GM23338 (cell line): Measurements from ENCODE around the gene PRCD.

ENCODE experiments used
- EZH2 ChIP-seq: fragments of 200-600 bp; sonication (generic); IDR thresholded peaks from one replicate; pipeline ENCODE4 v1.8.0; 2017; ENCODE audit warnings: antibody characterized with exemption, mild to moderate bottlenecking, low read depth; ENCODE audit not compliant: unreplicated experiment
- EZH2phosphoT487 ChIP-seq: fragments of 200-600 bp; sonication (generic); IDR thresholded peaks from one replicate; pipeline ENCODE4 v1.8.1; 2018; ENCODE audit warnings: antibody characterized with exemption; ENCODE audit not compliant: unreplicated experiment
- JUNB ChIP-seq: IDR thresholded peaks from one replicate; pipeline ENCODE4 v1.6.1; 2016; ENCODE audit warnings: antibody characterized with exemption; ENCODE audit not compliant: unreplicated experiment
- POLR2AphosphoS5 ChIP-seq: IDR thresholded peaks from 2 replicates; pipeline ENCODE4 v1.6.1; 2016; ENCODE audit warnings: antibody characterized with exemption, low read depth
- TF ChIP-seq, protein P1 (sequence below), 2 experiments: fragments of 200-600 bp in 1 of 2; sonication (generic) in 1 of 2; conservative IDR thresholded peaks; 2 replicates each; pipeline versions ENCODE4 v1.5.1 to v1.6.1; 2016 to 2017; ENCODE audit warnings: antibody characterized with exemption in 2 of 2, low read depth in 2 of 2, mild to moderate bottlenecking in 2 of 2, moderate library complexity in 1 of 2
- TF ChIP-seq, protein P2 (sequence below): IDR thresholded peaks from one replicate; pipeline ENCODE4 v1.6.1; 2018; ENCODE audit warnings: antibody characterized with exemption; ENCODE audit not compliant: unreplicated experiment
- TF ChIP-seq, protein P3 (sequence below): IDR thresholded peaks from 2 replicates; pipeline ENCODE4 v1.6.1; 2016; ENCODE audit warnings: antibody characterized with exemption

DNA sequence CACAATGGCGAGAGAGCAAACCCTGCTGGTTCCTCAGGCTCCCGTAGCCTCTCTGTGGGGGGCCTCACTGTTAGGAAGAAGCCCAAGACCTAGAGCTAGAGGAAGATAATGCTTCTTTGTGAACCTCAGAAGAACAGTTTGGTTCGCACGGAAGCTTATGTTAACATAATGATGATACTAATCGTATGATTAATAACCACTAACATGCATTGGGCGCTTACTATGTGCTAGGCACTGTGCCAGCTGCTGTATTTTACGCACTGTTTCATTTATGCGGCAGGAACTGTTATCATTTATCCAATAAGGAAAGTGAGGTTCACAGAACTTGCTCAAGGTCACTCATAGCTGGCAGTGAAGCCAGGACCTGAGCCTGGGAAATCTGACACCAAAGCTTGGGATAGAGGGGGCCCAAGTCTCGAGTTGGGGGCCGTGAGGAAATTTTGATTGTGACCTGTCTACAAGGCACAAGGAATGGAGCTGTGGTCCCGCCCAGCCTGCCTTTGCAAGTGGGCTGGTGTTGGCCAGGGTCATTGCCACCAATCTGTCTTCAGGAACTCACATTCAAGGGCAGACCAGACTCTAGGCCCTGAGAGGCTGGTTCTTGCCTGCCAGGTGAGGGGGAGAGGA, 6.8 kb downstream of the PRCD start:
- TF ChIP-seq, protein P1, sequence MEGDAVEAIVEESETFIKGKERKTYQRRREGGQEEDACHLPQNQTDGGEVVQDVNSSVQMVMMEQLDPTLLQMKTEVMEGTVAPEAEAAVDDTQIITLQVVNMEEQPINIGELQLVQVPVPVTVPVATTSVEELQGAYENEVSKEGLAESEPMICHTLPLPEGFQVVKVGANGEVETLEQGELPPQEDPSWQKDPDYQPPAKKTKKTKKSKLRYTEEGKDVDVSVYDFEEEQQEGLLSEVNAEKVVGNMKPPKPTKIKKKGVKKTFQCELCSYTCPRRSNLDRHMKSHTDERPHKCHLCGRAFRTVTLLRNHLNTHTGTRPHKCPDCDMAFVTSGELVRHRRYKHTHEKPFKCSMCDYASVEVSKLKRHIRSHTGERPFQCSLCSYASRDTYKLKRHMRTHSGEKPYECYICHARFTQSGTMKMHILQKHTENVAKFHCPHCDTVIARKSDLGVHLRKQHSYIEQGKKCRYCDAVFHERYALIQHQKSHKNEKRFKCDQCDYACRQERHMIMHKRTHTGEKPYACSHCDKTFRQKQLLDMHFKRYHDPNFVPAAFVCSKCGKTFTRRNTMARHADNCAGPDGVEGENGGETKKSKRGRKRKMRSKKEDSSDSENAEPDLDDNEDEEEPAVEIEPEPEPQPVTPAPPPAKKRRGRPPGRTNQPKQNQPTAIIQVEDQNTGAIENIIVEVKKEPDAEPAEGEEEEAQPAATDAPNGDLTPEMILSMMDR (conservative IDR thresholded peaks at IDR 0.05; ENCODE audit: low read depth in 2 of 2): no peak
- TF ChIP-seq, protein P2, sequence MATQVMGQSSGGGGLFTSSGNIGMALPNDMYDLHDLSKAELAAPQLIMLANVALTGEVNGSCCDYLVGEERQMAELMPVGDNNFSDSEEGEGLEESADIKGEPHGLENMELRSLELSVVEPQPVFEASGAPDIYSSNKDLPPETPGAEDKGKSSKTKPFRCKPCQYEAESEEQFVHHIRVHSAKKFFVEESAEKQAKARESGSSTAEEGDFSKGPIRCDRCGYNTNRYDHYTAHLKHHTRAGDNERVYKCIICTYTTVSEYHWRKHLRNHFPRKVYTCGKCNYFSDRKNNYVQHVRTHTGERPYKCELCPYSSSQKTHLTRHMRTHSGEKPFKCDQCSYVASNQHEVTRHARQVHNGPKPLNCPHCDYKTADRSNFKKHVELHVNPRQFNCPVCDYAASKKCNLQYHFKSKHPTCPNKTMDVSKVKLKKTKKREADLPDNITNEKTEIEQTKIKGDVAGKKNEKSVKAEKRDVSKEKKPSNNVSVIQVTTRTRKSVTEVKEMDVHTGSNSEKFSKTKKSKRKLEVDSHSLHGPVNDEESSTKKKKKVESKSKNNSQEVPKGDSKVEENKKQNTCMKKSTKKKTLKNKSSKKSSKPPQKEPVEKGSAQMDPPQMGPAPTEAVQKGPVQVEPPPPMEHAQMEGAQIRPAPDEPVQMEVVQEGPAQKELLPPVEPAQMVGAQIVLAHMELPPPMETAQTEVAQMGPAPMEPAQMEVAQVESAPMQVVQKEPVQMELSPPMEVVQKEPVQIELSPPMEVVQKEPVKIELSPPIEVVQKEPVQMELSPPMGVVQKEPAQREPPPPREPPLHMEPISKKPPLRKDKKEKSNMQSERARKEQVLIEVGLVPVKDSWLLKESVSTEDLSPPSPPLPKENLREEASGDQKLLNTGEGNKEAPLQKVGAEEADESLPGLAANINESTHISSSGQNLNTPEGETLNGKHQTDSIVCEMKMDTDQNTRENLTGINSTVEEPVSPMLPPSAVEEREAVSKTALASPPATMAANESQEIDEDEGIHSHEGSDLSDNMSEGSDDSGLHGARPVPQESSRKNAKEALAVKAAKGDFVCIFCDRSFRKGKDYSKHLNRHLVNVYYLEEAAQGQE: no peak
- TF ChIP-seq POLR2AphosphoS5 (no peak), EZH2phosphoT487 (no peak), JUNB (no peak), EZH2 (no peak)
- TF ChIP-seq, protein P3, sequence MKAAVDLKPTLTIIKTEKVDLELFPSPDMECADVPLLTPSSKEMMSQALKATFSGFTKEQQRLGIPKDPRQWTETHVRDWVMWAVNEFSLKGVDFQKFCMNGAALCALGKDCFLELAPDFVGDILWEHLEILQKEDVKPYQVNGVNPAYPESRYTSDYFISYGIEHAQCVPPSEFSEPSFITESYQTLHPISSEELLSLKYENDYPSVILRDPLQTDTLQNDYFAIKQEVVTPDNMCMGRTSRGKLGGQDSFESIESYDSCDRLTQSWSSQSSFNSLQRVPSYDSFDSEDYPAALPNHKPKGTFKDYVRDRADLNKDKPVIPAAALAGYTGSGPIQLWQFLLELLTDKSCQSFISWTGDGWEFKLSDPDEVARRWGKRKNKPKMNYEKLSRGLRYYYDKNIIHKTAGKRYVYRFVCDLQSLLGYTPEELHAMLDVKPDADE: no peak
